ENCODE measurements around the gene MALAT1.

Gene MALAT1

DNA sequence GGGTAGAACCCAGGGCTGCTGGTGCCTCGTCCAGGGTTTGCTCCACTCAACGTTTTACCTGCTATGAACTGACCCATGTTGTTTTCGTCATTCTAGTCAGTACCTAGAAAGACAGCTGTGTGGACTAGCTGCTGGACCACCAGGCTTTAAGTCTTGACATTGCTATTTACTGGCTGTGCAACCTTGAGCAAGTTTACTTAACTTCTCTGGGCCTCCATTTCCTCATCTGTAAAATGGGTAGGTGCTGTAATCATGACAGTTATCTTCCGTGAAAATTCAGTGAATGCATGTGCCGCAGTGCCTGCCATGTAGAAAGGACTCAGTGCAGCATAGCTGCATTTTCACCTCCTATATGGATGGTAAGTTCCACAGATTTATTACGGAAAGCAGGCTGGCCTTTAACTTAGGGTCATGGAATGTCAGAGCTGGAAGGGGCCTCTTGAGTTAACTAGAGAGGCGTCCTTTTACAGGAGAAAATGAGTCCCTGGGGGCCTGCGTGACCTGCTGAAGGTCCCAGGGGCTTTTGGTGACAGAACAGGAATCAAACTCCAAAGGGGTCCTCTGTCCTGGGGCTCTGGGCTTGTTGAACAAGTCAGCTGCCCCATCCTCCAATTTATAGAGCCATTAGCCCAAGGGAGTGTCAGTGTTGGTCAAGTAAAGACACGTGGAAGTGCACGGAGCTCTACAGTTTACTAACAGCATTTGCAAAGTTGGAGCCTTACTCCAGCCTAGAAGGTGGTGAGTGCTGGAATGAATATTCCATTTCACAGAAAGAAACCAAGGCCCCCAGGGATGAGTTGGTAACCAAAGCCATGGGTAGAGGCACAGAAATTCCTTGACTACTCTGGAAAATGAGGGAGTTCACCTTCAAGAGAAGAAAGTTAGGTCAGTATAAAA lies 12.0 kb upstream of the MALAT1 start:
- peak overlapping the region; percentile 70 for H4K8ac ChIP-seq (ENCODE audit: low read length)
- peak overlapping the region; percentile 96 to 98 for H2BK12ac ChIP-seq (ENCODE audit: low read length in 2 of 2)
- H3K14ac ChIP-seq (ENCODE audit: low read length in 2 of 2): peak overlapping the region in 1 of 2 experiments; percentile 26
- peaks cover 52% of the 10 kb centered on the region for H3K4me1 ChIP-seq (ENCODE audit: control insufficient read depth, insufficient read depth, low read depth, low read length)
- peak overlapping the region; percentile 93 for H2BK5ac ChIP-seq (ENCODE audit: low read depth, low read length, poor library complexity, severe bottlenecking)
- peak overlapping the region; percentile 30 to 92 for H3K18ac ChIP-seq (ENCODE audit: low read depth in 1 of 2, low read length in 2 of 2)
- H3K4ac ChIP-seq (ENCODE audit: low read depth in 1 of 2, low read length in 2 of 2): peak overlapping the region; percentile 39 to 100
- H3K27me3 ChIP-seq (ENCODE audit: control insufficient read depth in 1 of 2, insufficient read depth in 1 of 2, low read length in 2 of 2): no peaks in the 10 kb centered on the region
- no peaks in the 10 kb centered on the region for H3K9me3 ChIP-seq (ENCODE audit: control insufficient read depth, low read length)
- H3K9ac ChIP-seq (ENCODE audit: low read length): peak overlapping the region; percentile 91
- H3K36me3 ChIP-seq (ENCODE audit: control insufficient read depth in 1 of 2, insufficient read depth in 2 of 2, low read depth in 1 of 2, low read length in 2 of 2): no peaks in the 10 kb centered on the region
- peak overlapping the region in 1 of 2 experiments; percentile 34 for H3K23ac ChIP-seq (ENCODE audit: low read length in 2 of 2)
- H3K27ac ChIP-seq (ENCODE audit: low read length, poor library complexity, severe bottlenecking): peak overlapping the region; percentile 95
- H2AK5ac ChIP-seq (ENCODE audit: low read length, severe bottlenecking): peak overlapping the region; percentile 97
- H3K4me3 ChIP-seq (ENCODE audit: insufficient read depth in 1 of 2, low read depth in 1 of 2, low read length in 2 of 2): peak overlapping the region in 1 of 2 experiments; percentile 24
- peaks cover 1% of the 10 kb centered on the region for H3K79me1 ChIP-seq (replicated peaks; ENCODE audit: low read length, poor library complexity, severe bottlenecking)
- no peak overlapping the region for H2BK15ac ChIP-seq (ENCODE audit: low read depth, poor library complexity, severe bottlenecking)
- H3K4me2 ChIP-seq (ENCODE audit: low read length, poor library complexity, severe bottlenecking): peak overlapping the region; percentile 44
- DNase-seq: no peak
- WGBS: 55% methylated on average over 10 of the region's 10 CpGs
- H2AFZ ChIP-seq (ENCODE audit: low read depth, low read length): no peak overlapping the region
- peak overlapping the region; percentile 22 for H4K91ac ChIP-seq (ENCODE audit: low read length)
- H2BK120ac ChIP-seq (ENCODE audit: low read depth, low read length): peak overlapping the region; percentile 95

- peak overlapping the region; percentile 92 to 100 for H3K18ac ChIP-seq (ENCODE audit: low read depth in 1 of 2, low read length in 2 of 2)
- peak overlapping the region in 1 of 2 experiments; percentile 1 for H3K23ac ChIP-seq (ENCODE audit: low read length in 2 of 2)
- H3K27me3 ChIP-seq (ENCODE audit: control insufficient read depth in 1 of 2, insufficient read depth in 1 of 2, low read length in 2 of 2): no peaks in the 10 kb centered on the region
- H2BK15ac ChIP-seq (ENCODE audit: low read depth, poor library complexity, severe bottlenecking): peak overlapping the region; percentile 54
- peak overlapping the region; percentile 1 to 65 for H3K4me3 ChIP-seq (ENCODE audit: insufficient read depth in 1 of 2, low read depth in 1 of 2, low read length in 2 of 2)
- H3K4me1 ChIP-seq (ENCODE audit: control insufficient read depth, insufficient read depth, low read depth, low read length): peaks cover 58% of the 10 kb centered on the region
- H2BK5ac ChIP-seq (ENCODE audit: low read depth, low read length, poor library complexity, severe bottlenecking): peak overlapping the region; percentile 96
- DNase-seq: peak; percentile 100
- peaks cover 1% of the 10 kb centered on the region for H3K79me1 ChIP-seq (replicated peaks; ENCODE audit: low read length, poor library complexity, severe bottlenecking)
- no peak overlapping the region for H2AFZ ChIP-seq (ENCODE audit: low read depth, low read length)
- peak overlapping the region; percentile 32 for H3K4me2 ChIP-seq (ENCODE audit: low read length, poor library complexity, severe bottlenecking)
- H3K27ac ChIP-seq (ENCODE audit: low read length, poor library complexity, severe bottlenecking): peak overlapping the region; percentile 95
- peak overlapping the region; percentile 96 for H4K8ac ChIP-seq (ENCODE audit: low read length)
- H3K36me3 ChIP-seq (ENCODE audit: control insufficient read depth in 1 of 2, insufficient read depth in 2 of 2, low read depth in 1 of 2, low read length in 2 of 2): no peaks in the 10 kb centered on the region
- peak overlapping the region; percentile 97 for H4K91ac ChIP-seq (ENCODE audit: low read length)
- peak overlapping the region; percentile 55 for H2AK5ac ChIP-seq (ENCODE audit: low read length, severe bottlenecking)
- H3K9me3 ChIP-seq (ENCODE audit: control insufficient read depth, low read length): no peaks in the 10 kb centered on the region
- peak overlapping the region; percentile 97 for H2BK120ac ChIP-seq (ENCODE audit: low read depth, low read length)
- H3K9ac ChIP-seq (ENCODE audit: low read length): peak overlapping the region; percentile 98
- H3K14ac ChIP-seq (ENCODE audit: low read length in 2 of 2): peak overlapping the region in 1 of 2 experiments; percentile 96
- peak overlapping the region; percentile 96 to 98 for H2BK12ac ChIP-seq (ENCODE audit: low read length in 2 of 2)
- WGBS: 1% methylated on average over 17 of the region's 17 CpGs
- peak overlapping the region; percentile 94 to 99 for H3K4ac ChIP-seq (ENCODE audit: low read depth in 1 of 2, low read length in 2 of 2)
These were observed 11.2 kb upstream of the MALAT1 start for GRCh38 chr11:65487467-65488272.

- peak overlapping the region; percentile 98 to 99 for H2BK12ac ChIP-seq (ENCODE audit: low read length in 2 of 2)
- peak overlapping the region; percentile 1 to 65 for H3K4me3 ChIP-seq (ENCODE audit: insufficient read depth in 1 of 2, low read depth in 1 of 2, low read length in 2 of 2)
- DNase-seq: peak; percentile 80
- peak overlapping the region; percentile 93 for H3K27ac ChIP-seq (ENCODE audit: low read length, poor library complexity, severe bottlenecking)
- H2BK15ac ChIP-seq (ENCODE audit: low read depth, poor library complexity, severe bottlenecking): peak overlapping the region; percentile 98
- no peaks in the 10 kb centered on the region for H3K27me3 ChIP-seq (ENCODE audit: control insufficient read depth in 1 of 2, insufficient read depth in 1 of 2, low read length in 2 of 2)
- H3K9ac ChIP-seq (ENCODE audit: low read length): peak overlapping the region; percentile 98
- H4K8ac ChIP-seq (ENCODE audit: low read length): peak overlapping the region; percentile 96
- no peak overlapping the region for H2AFZ ChIP-seq (ENCODE audit: low read depth, low read length)
- H4K91ac ChIP-seq (ENCODE audit: low read length): peak overlapping the region; percentile 97
- H2BK5ac ChIP-seq (ENCODE audit: low read depth, low read length, poor library complexity, severe bottlenecking): peak overlapping the region; percentile 96
- H2AK5ac ChIP-seq (ENCODE audit: low read length, severe bottlenecking): peak overlapping the region; percentile 55
- peak overlapping the region; percentile 97 for H2BK120ac ChIP-seq (ENCODE audit: low read depth, low read length)
- H3K14ac ChIP-seq (ENCODE audit: low read length in 2 of 2): peak overlapping the region; percentile 60 to 96
- peak overlapping the region; percentile 67 for H3K4me2 ChIP-seq (ENCODE audit: low read length, poor library complexity, severe bottlenecking)
- H3K23ac ChIP-seq (ENCODE audit: low read length in 2 of 2): peak overlapping the region in 1 of 2 experiments; percentile 98
- no peaks in the 10 kb centered on the region for H3K9me3 ChIP-seq (ENCODE audit: control insufficient read depth, low read length)
- H3K18ac ChIP-seq (ENCODE audit: low read depth in 1 of 2, low read length in 2 of 2): peak overlapping the region; percentile 92 to 100
- peaks cover 61% of the 10 kb centered on the region for H3K4me1 ChIP-seq (ENCODE audit: control insufficient read depth, insufficient read depth, low read depth, low read length)
- peak overlapping the region; percentile 94 to 99 for H3K4ac ChIP-seq (ENCODE audit: low read depth in 1 of 2, low read length in 2 of 2)
- WGBS: 19% methylated on average over 10 of the region's 10 CpGs
- no peaks in the 10 kb centered on the region for H3K36me3 ChIP-seq (ENCODE audit: control insufficient read depth in 1 of 2, insufficient read depth in 2 of 2, low read depth in 1 of 2, low read length in 2 of 2)
- H3K79me1 ChIP-seq (replicated peaks; ENCODE audit: low read length, poor library complexity, severe bottlenecking): peaks cover 1% of the 10 kb centered on the region
These were observed 10.4 kb upstream of the MALAT1 start for GRCh38 chr11:65488273-65489034.

All from mesenchymal stem cell (in vitro differentiated cells and primary cell).